Astrocyte of the spinal cord (primary cell): Measurements from ENCODE around the gene SRMS.

Experiments
- DNase-seq: peaks from one replicate; pipeline ENCODE4 v3.0.0; 2011; ENCODE audit warnings: low read depth, low spot score
- H3K4me3 ChIP-seq: 2 replicates; pipeline ENCODE4 v1.5.1; 2011; ENCODE audit warnings: low read depth, mild to moderate bottlenecking, low read length, moderate library complexity
- in situ Hi-C: cut with HindIII; loops from 2 replicates; pipeline ENCODE4 v1.10.0; 2017; ENCODE audit warnings: low sequenced_read_pairs
- TF ChIP-seq, protein P1 (sequence below): IDR thresholded peaks from 2 replicates; pipeline ENCODE4 v1.5.1; 2012; ENCODE audit warnings: low read depth, mild to moderate bottlenecking, low read length, inconsistent platforms

The SRMS gene

DNA sequence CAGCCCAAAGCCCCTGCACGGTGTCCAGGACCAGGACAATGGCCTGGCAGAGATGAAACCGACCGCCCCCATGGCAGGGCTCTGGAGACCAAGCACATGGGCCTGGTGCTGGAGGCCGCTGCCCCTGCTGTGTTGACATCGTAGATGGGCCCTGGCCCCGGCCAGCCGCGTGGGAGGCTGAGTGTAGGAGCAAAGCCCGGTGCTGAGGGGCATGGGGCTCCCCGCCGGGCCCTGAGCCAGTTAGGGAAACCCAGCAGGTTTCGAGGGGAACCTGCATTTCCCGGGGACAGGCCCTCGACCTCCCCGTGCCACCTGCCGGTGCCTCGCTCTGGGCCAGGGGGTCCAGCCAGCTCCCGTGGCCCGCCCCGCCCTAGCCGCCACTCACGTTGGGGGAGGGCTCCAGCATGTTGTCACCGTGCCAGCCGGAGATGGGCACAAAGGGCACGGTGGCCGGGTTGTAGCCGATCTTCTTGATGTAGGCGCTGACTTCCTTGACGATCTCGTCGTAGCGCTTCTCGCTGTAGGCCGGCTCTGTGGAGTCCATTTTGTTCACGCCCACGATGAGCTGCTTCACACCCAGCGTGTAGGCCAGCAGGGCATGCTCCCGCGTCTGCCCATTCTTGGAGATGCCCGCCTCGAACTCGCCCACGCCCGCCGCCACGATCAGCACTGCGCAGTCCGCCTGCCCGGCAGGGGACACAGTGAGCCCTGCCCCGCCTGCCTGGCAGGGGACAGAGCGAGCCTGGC lies 53.0 kb downstream of the SRMS start:
- TF ChIP-seq, protein P1, sequence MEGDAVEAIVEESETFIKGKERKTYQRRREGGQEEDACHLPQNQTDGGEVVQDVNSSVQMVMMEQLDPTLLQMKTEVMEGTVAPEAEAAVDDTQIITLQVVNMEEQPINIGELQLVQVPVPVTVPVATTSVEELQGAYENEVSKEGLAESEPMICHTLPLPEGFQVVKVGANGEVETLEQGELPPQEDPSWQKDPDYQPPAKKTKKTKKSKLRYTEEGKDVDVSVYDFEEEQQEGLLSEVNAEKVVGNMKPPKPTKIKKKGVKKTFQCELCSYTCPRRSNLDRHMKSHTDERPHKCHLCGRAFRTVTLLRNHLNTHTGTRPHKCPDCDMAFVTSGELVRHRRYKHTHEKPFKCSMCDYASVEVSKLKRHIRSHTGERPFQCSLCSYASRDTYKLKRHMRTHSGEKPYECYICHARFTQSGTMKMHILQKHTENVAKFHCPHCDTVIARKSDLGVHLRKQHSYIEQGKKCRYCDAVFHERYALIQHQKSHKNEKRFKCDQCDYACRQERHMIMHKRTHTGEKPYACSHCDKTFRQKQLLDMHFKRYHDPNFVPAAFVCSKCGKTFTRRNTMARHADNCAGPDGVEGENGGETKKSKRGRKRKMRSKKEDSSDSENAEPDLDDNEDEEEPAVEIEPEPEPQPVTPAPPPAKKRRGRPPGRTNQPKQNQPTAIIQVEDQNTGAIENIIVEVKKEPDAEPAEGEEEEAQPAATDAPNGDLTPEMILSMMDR = no peak
- H3K4me3 ChIP-seq = no peak overlapping the region
- in situ Hi-C loops = no loop called here
- no peak for DNase-seq

DNA sequence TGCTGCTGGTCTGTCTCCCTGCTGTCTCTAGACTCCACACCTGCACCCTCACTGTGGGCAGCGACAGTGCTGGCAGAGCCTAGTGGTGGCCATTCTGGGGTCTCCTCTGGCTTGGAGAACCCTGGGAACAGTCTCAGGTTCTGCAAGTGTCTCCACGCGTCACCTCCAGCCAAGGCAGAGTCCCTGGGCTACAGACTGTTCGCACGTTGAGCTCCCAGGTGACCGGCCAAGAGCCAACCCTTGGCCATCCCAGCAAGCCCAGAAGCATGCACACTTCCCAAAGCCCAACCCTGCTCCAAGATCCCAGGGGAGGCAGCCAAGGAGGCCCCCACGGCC lies 53.5 kb downstream of the SRMS start:
- no peak overlapping the region for H3K4me3 ChIP-seq
- no peak for DNase-seq
- in situ Hi-C loops = no loop called here
- TF ChIP-seq, protein P1 = no peak

DNA sequence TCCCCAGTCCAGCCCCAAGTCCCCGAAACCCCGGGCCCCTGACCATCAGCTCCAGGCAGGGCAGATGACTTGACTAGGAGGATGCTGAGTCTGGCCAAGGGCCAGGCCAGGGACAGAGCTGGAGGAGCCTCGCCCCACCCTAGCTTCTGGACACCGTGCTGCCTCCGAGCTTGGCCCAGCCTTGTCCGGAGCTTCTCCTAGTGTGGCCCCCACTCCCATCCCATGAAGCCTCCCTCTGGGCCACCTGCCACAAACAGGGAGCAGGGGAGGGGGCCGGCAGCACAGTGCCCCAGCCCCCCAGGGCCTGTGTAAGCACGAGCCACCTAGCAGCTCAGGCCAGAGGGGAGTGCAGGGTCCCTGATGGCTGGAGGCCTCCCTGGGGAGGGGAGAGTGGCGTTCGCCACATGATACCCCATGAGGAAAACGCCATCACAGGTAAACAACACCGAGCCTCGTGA lies 54.0 kb downstream of the SRMS start:
- DNase-seq = no peak
- no peak overlapping the region for H3K4me3 ChIP-seq
- in situ Hi-C loops = no loop called here
- TF ChIP-seq, protein P1 = no peak

DNA sequence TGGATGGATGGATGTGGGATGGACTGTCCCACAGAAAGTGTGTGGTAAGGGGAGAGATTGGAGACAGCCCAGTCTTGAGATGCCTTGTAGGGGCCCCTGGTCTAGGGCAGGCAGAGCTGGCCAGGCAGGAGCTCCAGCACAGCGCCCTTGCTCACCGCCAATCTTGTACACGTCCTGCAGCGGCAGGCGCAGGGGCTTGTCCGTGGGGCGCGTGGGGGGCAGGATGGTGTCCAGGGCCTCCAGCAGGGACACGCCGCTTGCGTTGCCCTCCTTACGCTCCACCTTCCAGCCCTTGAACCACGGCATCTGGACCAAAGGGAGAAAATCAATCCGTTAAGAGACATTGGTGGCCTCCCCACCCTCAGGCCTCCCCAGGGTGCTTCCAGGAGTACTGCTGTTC lies 54.6 kb downstream of the SRMS start:
- H3K4me3 ChIP-seq = no peak overlapping the region
- DNase-seq = no peak
- in situ Hi-C loops = no loop called here
- TF ChIP-seq, protein P1 = no peak

DNA sequence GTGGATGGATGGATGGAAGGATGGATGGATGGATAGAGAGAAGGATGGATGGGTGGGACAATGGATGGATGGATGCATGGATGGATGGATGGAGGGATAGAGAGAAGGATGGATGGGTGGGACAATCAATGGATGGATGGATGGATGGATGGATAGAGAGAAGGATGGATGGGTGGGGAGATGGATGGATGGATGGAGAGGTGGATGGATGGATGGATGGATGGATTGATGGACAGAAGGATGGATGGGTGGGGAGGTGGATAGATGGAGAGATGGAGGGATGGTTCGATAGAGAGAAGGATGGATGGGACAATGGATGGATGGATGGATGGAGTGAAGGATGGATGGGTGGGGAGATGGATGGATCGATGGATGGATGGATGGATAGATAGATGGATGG lies 55.0 kb downstream of the SRMS start:
- no peak for DNase-seq
- TF ChIP-seq, protein P1 = no peak
- no peak overlapping the region for H3K4me3 ChIP-seq
- in situ Hi-C loops = no loop called here

DNA sequence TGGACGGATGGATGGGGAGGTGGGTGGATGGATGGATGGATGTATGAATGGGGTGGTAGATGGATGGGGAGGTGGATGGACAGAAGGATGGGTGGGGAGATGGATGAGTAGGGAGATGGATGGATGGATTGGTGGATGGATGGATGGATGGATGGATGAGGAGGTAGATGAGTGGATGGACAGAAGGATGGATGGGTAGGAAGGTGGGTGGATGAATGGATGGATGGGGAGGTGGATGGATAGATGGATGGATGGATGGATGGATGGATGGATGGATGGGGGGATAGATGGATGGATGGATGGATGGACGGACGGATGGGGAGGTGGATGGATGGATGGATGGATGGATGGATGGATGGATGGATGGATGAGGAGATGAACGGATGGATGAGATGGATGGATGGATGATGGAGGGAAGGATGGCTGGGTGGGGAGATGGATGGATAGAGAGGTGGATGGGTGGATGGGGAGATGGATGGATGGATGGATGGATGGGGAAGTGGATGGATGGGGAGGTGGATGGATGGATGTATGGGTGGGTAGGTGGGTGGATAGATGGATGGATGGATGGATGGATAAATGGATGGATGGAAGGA lies 55.8 kb downstream of the SRMS start:
- H3K4me3 ChIP-seq = no peak overlapping the region
- TF ChIP-seq, protein P1 = no peak
- in situ Hi-C loops = no loop called here
- no peak for DNase-seq
